Germinal center (tissue), 1 donor: ENCODE data around the gene SNAP29.
"Not testable (repeated sequence)": the region's sequence is repeated elsewhere in the genome, so short reads cannot be mapped to it uniquely, and the experiment has no call there.

ENCODE experiments used
- DNase-seq: peaks from one replicate; pipeline ENCODE4 v3.0.0; 2012; ENCODE audit warnings: mixed read lengths, low spot score

The SNAP29 gene

GRCh38 chr22:20931126-20931654 lies 72.4 kb downstream of the SNAP29 start:
- DNase-seq = no peak

GRCh38 chr22:20933910-20934309 lies 75.1 kb downstream of the SNAP29 start:
- DNase-seq = no peak

GRCh38 chr22:20935049-20935448 lies 76.2 kb downstream of the SNAP29 start:
- DNase-seq = not testable (repeated sequence)

- DNase-seq = not testable (repeated sequence)
Observed at GRCh38 chr22:20935780-20936539, 77.2 kb downstream of the SNAP29 start.

- DNase-seq = no peak
Observed at GRCh38 chr22:20937031-20937793, 78.4 kb downstream of the SNAP29 start.

GRCh38 chr22:20937794-20938671 lies 79.2 kb downstream of the SNAP29 start:
- no peak for DNase-seq

GRCh38 chr22:20939457-20940185 lies 80.8 kb downstream of the SNAP29 start:
- DNase-seq = not testable (repeated sequence)

GRCh38 chr22:20940186-20940651 lies 81.4 kb downstream of the SNAP29 start:
- DNase-seq = no peak
